GM23338 (cell line): ENCODE measurements around the gene SLC12A3. TPM values are rescaled to one million over a fixed set of nuclear protein-coding genes. Genes with fewer than 3 reads are reported as not detected.

Experiments
- ATAC-seq: fragments of 200-7000 bp; cut with Tn5 transposase; 3 replicates; pipeline ENCODE4 v1.9.1; 2020
- DNase-seq: peaks from one replicate; pipeline ENCODE4 v3.0.0-alpha.2; 2015; ENCODE audit warnings: low spot score
- H2AFZ ChIP-seq: fragments of 200-600 bp; sonication (generic); 2 replicates; pipeline ENCODE4 v1.8.0; 2016; ENCODE audit warnings: antibody characterized with exemption, mild to moderate bottlenecking, moderate library complexity
- H3F3A ChIP-seq: fragments of 200-600 bp; sonication (generic); replicated peaks from 2 replicates; pipeline ENCODE4 v1.8.0; 2017; ENCODE audit warnings: antibody characterized with exemption, mixed run types, low read depth
- H3K27ac ChIP-seq: fragments of 200-600 bp; sonication (generic); 2 replicates; pipeline ENCODE4 v1.6.1; 2016; ENCODE audit warnings: low read depth
- H3K27me3 ChIP-seq: fragments of 200-600 bp; sonication (generic); 2 replicates; pipeline ENCODE4 v1.8.0; 2016; ENCODE audit warnings: mild to moderate bottlenecking, mixed run types, moderate library complexity; ENCODE audit not compliant: insufficient read depth
- H3K36me3 ChIP-seq: fragments of 200-600 bp; sonication (generic); 2 replicates; pipeline ENCODE4 v1.8.0; 2016; ENCODE audit warnings: mild to moderate bottlenecking; ENCODE audit not compliant: insufficient read depth
- H3K4me1 ChIP-seq: fragments of 200-600 bp; sonication (generic); 2 replicates; pipeline ENCODE4 v1.8.0; 2016; ENCODE audit warnings: mild to moderate bottlenecking, moderate library complexity; ENCODE audit not compliant: insufficient read depth
- H3K4me2 ChIP-seq: fragments of 200-600 bp; sonication (generic); 2 replicates; pipeline ENCODE4 v1.7.1; 2017; ENCODE audit warnings: mixed run types
- H3K4me3 ChIP-seq: fragments of 200-600 bp; sonication (generic); 2 replicates; pipeline ENCODE4 v1.6.1; 2016; ENCODE audit warnings: mixed run types
- H3K79me2 ChIP-seq: fragments of 200-600 bp; sonication (generic); replicated peaks from 2 replicates; pipeline ENCODE4 v1.8.0; 2017; ENCODE audit warnings: mild to moderate bottlenecking; ENCODE audit not compliant: insufficient read depth
- H3K9me2 ChIP-seq: fragments of 200-600 bp; sonication (generic); 2 replicates; pipeline ENCODE4 v1.8.0; 2017; ENCODE audit not compliant: insufficient read depth
- H4K20me1 ChIP-seq: fragments of 200-600 bp; sonication (generic); replicated peaks from 2 replicates; pipeline ENCODE4 v1.8.0; 2017; ENCODE audit warnings: mild to moderate bottlenecking; ENCODE audit not compliant: insufficient read depth
- H3K27ac Mint-ChIP-seq: 2 replicates; pipeline ENCODE4 v1.8.0; 2020; ENCODE audit warnings: inconsistent platforms, mild to moderate bottlenecking, moderate library complexity, mixed read lengths
- H3K27me3 Mint-ChIP-seq: 3 replicates; pipeline ENCODE4 v1.8.0; 2022; ENCODE audit warnings: low read depth, mild to moderate bottlenecking, moderate library complexity, mixed read lengths, inconsistent platforms; ENCODE audit not compliant: insufficient read depth, poor library complexity
- H3K36me3 Mint-ChIP-seq: 3 replicates; pipeline ENCODE4 v1.8.0; 2021; ENCODE audit warnings: low read depth, mild to moderate bottlenecking, inconsistent platforms, moderate library complexity, mixed read lengths
- H3K4me1 Mint-ChIP-seq: 3 replicates; pipeline ENCODE4 v1.8.0; 2020; ENCODE audit warnings: mild to moderate bottlenecking, inconsistent platforms, mixed read lengths
- H3K4me3 Mint-ChIP-seq: 3 replicates; pipeline ENCODE4 v1.8.0; 2021; ENCODE audit warnings: moderate library complexity, mild to moderate bottlenecking, inconsistent platforms, mixed read lengths
- H3K9me3 Mint-ChIP-seq: 3 replicates; pipeline ENCODE4 v1.8.0; 2020; ENCODE audit warnings: moderate library complexity, mild to moderate bottlenecking, inconsistent platforms, mixed read lengths
- CREB1 ChIP-seq: fragments of 250-450 bp; sonication (Bioruptor Pico); IDR thresholded peaks from 2 replicates; pipeline ENCODE4 v1.5.0; 2020; ENCODE audit warnings: low read depth, mild to moderate bottlenecking, moderate library complexity
- ETS1 ChIP-seq: IDR thresholded peaks from 2 replicates; pipeline ENCODE4 v1.6.1; 2016; ENCODE audit warnings: antibody characterized with exemption
- EZH2 ChIP-seq: fragments of 200-600 bp; sonication (generic); IDR thresholded peaks from one replicate; pipeline ENCODE4 v1.8.0; 2017; ENCODE audit warnings: antibody characterized with exemption, mild to moderate bottlenecking, low read depth; ENCODE audit not compliant: unreplicated experiment
- EZH2phosphoT487 ChIP-seq: fragments of 200-600 bp; sonication (generic); IDR thresholded peaks from one replicate; pipeline ENCODE4 v1.8.1; 2018; ENCODE audit warnings: antibody characterized with exemption; ENCODE audit not compliant: unreplicated experiment
- JUNB ChIP-seq: IDR thresholded peaks from one replicate; pipeline ENCODE4 v1.6.1; 2016; ENCODE audit warnings: antibody characterized with exemption; ENCODE audit not compliant: unreplicated experiment
- NANOG ChIP-seq: IDR thresholded peaks from 2 replicates; pipeline ENCODE4 v1.6.1; 2016; ENCODE audit warnings: antibody characterized with exemption, borderline replicate concordance
- POLR2AphosphoS5 ChIP-seq: IDR thresholded peaks from 2 replicates; pipeline ENCODE4 v1.6.1; 2016; ENCODE audit warnings: antibody characterized with exemption, low read depth
- STAT1 ChIP-seq: IDR thresholded peaks from one replicate; pipeline ENCODE4 v1.6.1; 2016; ENCODE audit warnings: antibody characterized with exemption; ENCODE audit not compliant: unreplicated experiment
- ZNF114 ChIP-seq: fragments of 250-450 bp; sonication (Bioruptor Pico); IDR thresholded peaks from 2 replicates; pipeline ENCODE4 v1.5.0; 2020; ENCODE audit warnings: mild to moderate bottlenecking, moderate library complexity
- ZNF331 ChIP-seq: fragments of 250-450 bp; sonication (Bioruptor Pico); IDR thresholded peaks from 2 replicates; pipeline ENCODE4 v1.5.0; 2020; ENCODE audit warnings: low read depth, mild to moderate bottlenecking, moderate library complexity
- ZNF462 ChIP-seq: fragments of 250-450 bp; sonication (Bioruptor Pico); IDR thresholded peaks from 2 replicates; pipeline ENCODE4 v1.5.0; 2020; ENCODE audit warnings: mild to moderate bottlenecking, moderate library complexity
- polyA plus RNA-seq: library from polyadenylated mRNA; unstranded; fragments of >200 nt; fragmentation: Nextera tagmentation; extraction: Ambion mirVana; gene quantifications from 2 replicates; pipeline ENCODE4 v1.2.1, GENCODE V29; 2016
- total RNA-seq: library from RNA; depleted of rRNA; stranded (reverse); fragments of >200 nt; shearing (Covaris generic); gene quantifications from 2 replicates; pipeline ENCODE4 v1.2.3, GENCODE V29; 2014
- TF ChIP-seq, protein P1 (sequence below): IDR thresholded peaks from one replicate; pipeline ENCODE4 v1.6.1; 2018; ENCODE audit warnings: antibody characterized with exemption; ENCODE audit not compliant: unreplicated experiment
- TF ChIP-seq, protein P2 (sequence below), 2 experiments: fragments of 200-600 bp in 1 of 2; sonication (generic) in 1 of 2; conservative IDR thresholded peaks; 2 replicates each; pipeline versions ENCODE4 v1.5.1 to v1.6.1; 2016 to 2017; ENCODE audit warnings: antibody characterized with exemption in 2 of 2, low read depth in 2 of 2, mild to moderate bottlenecking in 2 of 2, moderate library complexity in 1 of 2

The SLC12A3 gene
- total and polyA plus RNA-seq, 2 experiments from 2014 or later = not detected

GRCh38 chr16:56828647-56829046, 36.4 kb upstream of the SLC12A3 start:
- Mint-ChIP-seq H3K27me3 (no peaks in the 10 kb centered on the region), H3K4me1 (peaks cover 5% of the 10 kb centered on the region; the same call in 2 of the 3 replicates), H3K9me3 (no peaks in the 10 kb centered on the region), H3K27ac (no peak overlapping the region), H3K4me3 (no peak overlapping the region), H3K36me3 (peaks cover 49% of the 10 kb centered on the region)
- TF ChIP-seq NANOG (no peak), ETS1 (no peak), ZNF331 (CRISPR knock-in tag) (no peak), EZH2 (no peak), POLR2AphosphoS5 (no peak), EZH2phosphoT487 (no peak), STAT1 (no peak), ZNF114 (no peak), CREB1 (CRISPR knock-in tag) (no peak), JUNB (no peak), ZNF462 (CRISPR knock-in tag) (no peak)
- TF ChIP-seq, protein P1, sequence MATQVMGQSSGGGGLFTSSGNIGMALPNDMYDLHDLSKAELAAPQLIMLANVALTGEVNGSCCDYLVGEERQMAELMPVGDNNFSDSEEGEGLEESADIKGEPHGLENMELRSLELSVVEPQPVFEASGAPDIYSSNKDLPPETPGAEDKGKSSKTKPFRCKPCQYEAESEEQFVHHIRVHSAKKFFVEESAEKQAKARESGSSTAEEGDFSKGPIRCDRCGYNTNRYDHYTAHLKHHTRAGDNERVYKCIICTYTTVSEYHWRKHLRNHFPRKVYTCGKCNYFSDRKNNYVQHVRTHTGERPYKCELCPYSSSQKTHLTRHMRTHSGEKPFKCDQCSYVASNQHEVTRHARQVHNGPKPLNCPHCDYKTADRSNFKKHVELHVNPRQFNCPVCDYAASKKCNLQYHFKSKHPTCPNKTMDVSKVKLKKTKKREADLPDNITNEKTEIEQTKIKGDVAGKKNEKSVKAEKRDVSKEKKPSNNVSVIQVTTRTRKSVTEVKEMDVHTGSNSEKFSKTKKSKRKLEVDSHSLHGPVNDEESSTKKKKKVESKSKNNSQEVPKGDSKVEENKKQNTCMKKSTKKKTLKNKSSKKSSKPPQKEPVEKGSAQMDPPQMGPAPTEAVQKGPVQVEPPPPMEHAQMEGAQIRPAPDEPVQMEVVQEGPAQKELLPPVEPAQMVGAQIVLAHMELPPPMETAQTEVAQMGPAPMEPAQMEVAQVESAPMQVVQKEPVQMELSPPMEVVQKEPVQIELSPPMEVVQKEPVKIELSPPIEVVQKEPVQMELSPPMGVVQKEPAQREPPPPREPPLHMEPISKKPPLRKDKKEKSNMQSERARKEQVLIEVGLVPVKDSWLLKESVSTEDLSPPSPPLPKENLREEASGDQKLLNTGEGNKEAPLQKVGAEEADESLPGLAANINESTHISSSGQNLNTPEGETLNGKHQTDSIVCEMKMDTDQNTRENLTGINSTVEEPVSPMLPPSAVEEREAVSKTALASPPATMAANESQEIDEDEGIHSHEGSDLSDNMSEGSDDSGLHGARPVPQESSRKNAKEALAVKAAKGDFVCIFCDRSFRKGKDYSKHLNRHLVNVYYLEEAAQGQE = no peak
- TF ChIP-seq, protein P2, sequence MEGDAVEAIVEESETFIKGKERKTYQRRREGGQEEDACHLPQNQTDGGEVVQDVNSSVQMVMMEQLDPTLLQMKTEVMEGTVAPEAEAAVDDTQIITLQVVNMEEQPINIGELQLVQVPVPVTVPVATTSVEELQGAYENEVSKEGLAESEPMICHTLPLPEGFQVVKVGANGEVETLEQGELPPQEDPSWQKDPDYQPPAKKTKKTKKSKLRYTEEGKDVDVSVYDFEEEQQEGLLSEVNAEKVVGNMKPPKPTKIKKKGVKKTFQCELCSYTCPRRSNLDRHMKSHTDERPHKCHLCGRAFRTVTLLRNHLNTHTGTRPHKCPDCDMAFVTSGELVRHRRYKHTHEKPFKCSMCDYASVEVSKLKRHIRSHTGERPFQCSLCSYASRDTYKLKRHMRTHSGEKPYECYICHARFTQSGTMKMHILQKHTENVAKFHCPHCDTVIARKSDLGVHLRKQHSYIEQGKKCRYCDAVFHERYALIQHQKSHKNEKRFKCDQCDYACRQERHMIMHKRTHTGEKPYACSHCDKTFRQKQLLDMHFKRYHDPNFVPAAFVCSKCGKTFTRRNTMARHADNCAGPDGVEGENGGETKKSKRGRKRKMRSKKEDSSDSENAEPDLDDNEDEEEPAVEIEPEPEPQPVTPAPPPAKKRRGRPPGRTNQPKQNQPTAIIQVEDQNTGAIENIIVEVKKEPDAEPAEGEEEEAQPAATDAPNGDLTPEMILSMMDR (conservative IDR thresholded peaks at IDR 0.05; ENCODE audit: low read depth in 2 of 2) = no peak
- Histone ChIP-seq H3K4me3 (no peak overlapping the region), H3K4me1 (peaks cover under 1% of the 10 kb centered on the region; the same call in 1 of the 2 replicates), H3K4me2 (no peak overlapping the region), H3F3A (no peaks in the 10 kb centered on the region), H3K27me3 (no peaks in the 10 kb centered on the region), H2AFZ (no peak overlapping the region), H3K27ac (no peak overlapping the region), H3K9me2 (no peaks in the 10 kb centered on the region), H4K20me1 (peaks cover 8% of the 10 kb centered on the region), H3K36me3 (peaks cover 20% of the 10 kb centered on the region), H3K79me2 (no peaks in the 10 kb centered on the region)
- ATAC-seq = no peak
- no peak for DNase-seq
